Measurements from ENCODE around the gene ACAT2.
"Not testable (repeated sequence)": the region's sequence is repeated elsewhere in the genome, so short reads cannot be mapped to it uniquely, and the experiment has no call there.

ACAT2 gene

GRCh38 chr6:159745081-159745480 lies 16.8 kb upstream of the ACAT2 start:
- ATAC-seq = no peak
- TF ChIP-seq ZNF565 (CRISPR knock-in tag; conservative IDR thresholded peaks at IDR 0.05; ENCODE audit: low read depth) (no peak), SNAI2 (CRISPR knock-in tag; IDR thresholded peaks at IDR 0.05) (no peak), CSRNP3 (CRISPR knock-in tag; IDR thresholded peaks at IDR 0.05) (no peak), PATZ1 (CRISPR knock-in tag; IDR thresholded peaks at IDR 0.05; ENCODE audit: borderline replicate concordance) (no peak), RARB (CRISPR knock-in tag; IDR thresholded peaks at IDR 0.05) (no peak), POU6F1 (CRISPR knock-in tag; IDR thresholded peaks at IDR 0.05; ENCODE audit: borderline replicate concordance, low read depth) (no peak), ISL1 (CRISPR knock-in tag; IDR thresholded peaks at IDR 0.05) (no peak), ESRRG (CRISPR knock-in tag; IDR thresholded peaks at IDR 0.05) (no peak), PPARA (CRISPR knock-in tag; IDR thresholded peaks at IDR 0.05; ENCODE audit: borderline replicate concordance) (no peak), OSR1 (CRISPR knock-in tag; IDR thresholded peaks at IDR 0.05) (no peak), ARNTL (CRISPR knock-in tag; IDR thresholded peaks at IDR 0.05; ENCODE audit: borderline replicate concordance, low read depth) (no peak), ZNF70 (CRISPR knock-in tag; IDR thresholded peaks at IDR 0.05) (no peak), CREB5 (CRISPR knock-in tag; IDR thresholded peaks at IDR 0.05; ENCODE audit: low read depth) (no peak), BACH2 (CRISPR knock-in tag; IDR thresholded peaks at IDR 0.05; ENCODE audit: borderline replicate concordance) (no peak), ZFP3 (CRISPR knock-in tag; IDR thresholded peaks at IDR 0.05) (no peak), TCF4 (CRISPR knock-in tag; IDR thresholded peaks at IDR 0.05; ENCODE audit: borderline replicate concordance) (no peak), TOX (CRISPR knock-in tag; IDR thresholded peaks at IDR 0.05; ENCODE audit: borderline replicate concordance) (no peak), ZFP30 (CRISPR knock-in tag; IDR thresholded peaks at IDR 0.05) (no peak)

- TF ChIP-seq OSR1 (CRISPR knock-in tag; IDR thresholded peaks at IDR 0.05) (no peak), PATZ1 (CRISPR knock-in tag; IDR thresholded peaks at IDR 0.05; ENCODE audit: borderline replicate concordance) (no peak)
- ATAC-seq = no peak
Measured at GRCh38 chr6:159746759-159747158, 15.1 kb upstream of the ACAT2 start.

GRCh38 chr6:159748127-159748526 lies 13.7 kb upstream of the ACAT2 start:
- ATAC-seq = not testable (repeated sequence)

GRCh38 chr6:159751448-159751847 lies 10.4 kb upstream of the ACAT2 start:
- TF ChIP-seq CSDC2 (CRISPR knock-in tag; IDR thresholded peaks at IDR 0.05) = no peak
- TF ChIP-seq CREB5 (CRISPR knock-in tag; IDR thresholded peaks at IDR 0.05; ENCODE audit: low read depth) = no peak
- no peak for TF ChIP-seq ZFP3 (CRISPR knock-in tag; IDR thresholded peaks at IDR 0.05)
- no peak for TF ChIP-seq BACH2 (CRISPR knock-in tag; IDR thresholded peaks at IDR 0.05; ENCODE audit: borderline replicate concordance)
- TF ChIP-seq OSR1 (CRISPR knock-in tag; IDR thresholded peaks at IDR 0.05) = no peak
- no peak for TF ChIP-seq SNAI2 (CRISPR knock-in tag; IDR thresholded peaks at IDR 0.05)
- TF ChIP-seq ZNF565 (CRISPR knock-in tag; conservative IDR thresholded peaks at IDR 0.05; ENCODE audit: low read depth) = no peak
- no peak for TF ChIP-seq PATZ1 (CRISPR knock-in tag; IDR thresholded peaks at IDR 0.05; ENCODE audit: borderline replicate concordance)
- no peak for TF ChIP-seq TOX (CRISPR knock-in tag; IDR thresholded peaks at IDR 0.05; ENCODE audit: borderline replicate concordance)
- no peak for TF ChIP-seq GLIS3 (CRISPR knock-in tag; IDR thresholded peaks at IDR 0.05)
- TF ChIP-seq ARNTL (CRISPR knock-in tag; IDR thresholded peaks at IDR 0.05; ENCODE audit: borderline replicate concordance, low read depth) = no peak
- TF ChIP-seq CSRNP3 (CRISPR knock-in tag; IDR thresholded peaks at IDR 0.05) = no peak
- TF ChIP-seq PPARA (CRISPR knock-in tag; IDR thresholded peaks at IDR 0.05; ENCODE audit: borderline replicate concordance) = no peak
- ATAC-seq = no peak
